MG63 (cell line): ENCODE measurements around the gene AMPD2. TPM values are rescaled to one million over a fixed set of nuclear protein-coding genes. Genes with fewer than 3 reads are reported as not detected.
A peak's percentile ranks its signal among the peaks of the same experiment; 100 is the strongest.

Experiments
- DNase-seq: peaks from one replicate; pipeline ENCODE4 v3.0.0-alpha.2; 2020
- H3K27me3 ChIP-seq: fragments of 250-450 bp; sonication (Bioruptor Pico); 2 replicates; pipeline ENCODE4 v1.5.1; 2020; ENCODE audit warnings: mild to moderate bottlenecking, moderate library complexity
- H3K36me3 ChIP-seq: fragments of 250-450 bp; sonication (Bioruptor Pico); 2 replicates; pipeline ENCODE4 v1.5.1; 2020; ENCODE audit warnings: mild to moderate bottlenecking, moderate library complexity
- H3K4me3 ChIP-seq: fragments of 250-450 bp; sonication (Bioruptor Pico); 2 replicates; pipeline ENCODE4 v1.5.1; 2020; ENCODE audit warnings: mild to moderate bottlenecking, moderate library complexity
- H3K9me3 ChIP-seq: fragments of 250-450 bp; sonication (Bioruptor Pico); 2 replicates; pipeline ENCODE4 v1.5.1; 2020; ENCODE audit warnings: mild to moderate bottlenecking, moderate library complexity
- total RNA-seq: library from RNA; depleted of rRNA; stranded (reverse); fragments of >200 nt; shearing (Covaris generic); gene quantifications from 2 replicates; pipeline ENCODE4 v1.2.3, GENCODE V29; 2014; ENCODE audit warnings: low replicate concordance

The AMPD2 gene
- total RNA-seq, 1 experiment from 2014 or later: 172 TPM

DNA sequence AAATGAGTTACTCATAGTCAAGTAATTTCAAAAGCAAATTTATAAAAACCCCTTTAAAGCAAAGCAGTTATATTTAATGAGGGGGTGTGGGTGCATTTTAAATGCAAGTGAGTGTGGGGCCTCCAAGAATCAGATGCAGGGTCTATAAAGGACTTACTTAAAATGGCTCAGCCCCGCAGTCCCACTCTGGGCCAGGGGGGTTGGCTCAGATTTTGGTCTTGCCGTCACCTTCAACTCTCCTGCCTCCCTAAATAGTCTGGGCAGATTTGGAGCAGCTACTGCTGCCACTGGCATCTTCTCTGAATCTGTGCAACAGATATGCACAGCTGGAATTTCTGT is 16.2 kb downstream of the AMPD2 start:
- H3K9me3 ChIP-seq: no peaks in the 10 kb centered on the region
- H3K27me3 ChIP-seq: no peaks in the 10 kb centered on the region
- no peak for DNase-seq
- no peak overlapping the region for H3K4me3 ChIP-seq
- H3K36me3 ChIP-seq: peaks cover 21% of the 10 kb centered on the region

DNA sequence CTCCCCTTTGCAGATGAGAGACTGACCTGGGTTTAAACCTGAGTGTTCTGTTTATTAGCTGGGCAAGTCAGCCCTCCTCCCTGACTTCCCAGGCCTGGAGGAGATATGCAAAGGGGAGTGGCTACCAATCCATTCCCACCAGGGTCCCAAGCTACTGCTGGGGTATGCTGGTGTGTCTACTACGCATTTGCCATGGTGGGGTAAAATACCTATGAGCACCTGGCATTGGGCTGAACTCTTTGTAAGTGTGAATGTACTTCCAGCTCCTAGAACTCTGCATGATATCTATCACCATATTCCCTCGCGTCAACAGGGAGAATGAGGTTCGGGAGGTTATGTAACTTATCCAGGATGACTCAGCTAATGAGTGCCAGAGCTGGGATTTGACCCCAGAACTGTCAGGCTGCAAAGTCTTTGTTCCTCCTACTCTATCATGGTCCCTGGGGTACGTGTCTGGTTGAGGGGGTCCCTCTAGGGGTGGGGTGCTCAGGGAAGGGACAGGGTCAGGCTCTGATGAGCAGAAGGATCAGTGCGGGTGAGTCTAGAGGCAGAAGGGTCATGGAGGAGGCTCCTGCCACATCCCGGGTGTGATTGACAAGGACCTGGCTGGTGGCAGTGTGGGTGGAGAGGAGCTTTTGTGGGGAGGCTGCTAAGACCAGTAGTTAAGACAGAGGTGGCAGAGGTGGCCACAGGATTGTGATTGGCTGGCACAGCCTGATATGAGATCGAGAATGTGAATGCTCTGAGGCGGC is 16.7 kb downstream of the AMPD2 start:
- Histone ChIP-seq H3K27me3 (no peaks in the 10 kb centered on the region), H3K36me3 (peaks cover 16% of the 10 kb centered on the region), H3K9me3 (no peaks in the 10 kb centered on the region), H3K4me3 (no peak overlapping the region)
- DNase-seq: peak; percentile 51

DNA sequence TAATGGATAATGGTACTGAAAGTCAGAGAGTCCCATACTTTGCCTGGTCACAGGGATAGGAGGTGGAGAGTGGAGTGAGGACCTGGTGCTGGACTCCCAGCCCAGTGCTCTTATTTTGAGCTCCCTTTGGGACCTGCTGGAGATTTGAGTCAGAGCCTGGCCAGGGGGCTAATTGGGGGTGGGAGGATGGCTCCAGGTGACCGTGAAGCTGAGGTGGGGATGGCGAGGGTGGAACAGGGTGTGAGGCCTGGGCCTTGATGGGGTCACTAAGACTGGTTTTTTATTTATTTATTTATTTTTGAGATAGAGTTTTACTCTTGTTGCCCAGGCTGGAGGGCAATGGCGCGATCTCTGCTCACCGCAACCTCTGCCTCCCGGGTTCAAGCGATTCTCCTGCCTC is 17.8 kb downstream of the AMPD2 start:
- H3K9me3 ChIP-seq: no peaks in the 10 kb centered on the region
- DNase-seq: no peak
- H3K4me3 ChIP-seq: no peak overlapping the region
- peaks cover 5% of the 10 kb centered on the region for H3K36me3 ChIP-seq
- H3K27me3 ChIP-seq: no peaks in the 10 kb centered on the region

DNA sequence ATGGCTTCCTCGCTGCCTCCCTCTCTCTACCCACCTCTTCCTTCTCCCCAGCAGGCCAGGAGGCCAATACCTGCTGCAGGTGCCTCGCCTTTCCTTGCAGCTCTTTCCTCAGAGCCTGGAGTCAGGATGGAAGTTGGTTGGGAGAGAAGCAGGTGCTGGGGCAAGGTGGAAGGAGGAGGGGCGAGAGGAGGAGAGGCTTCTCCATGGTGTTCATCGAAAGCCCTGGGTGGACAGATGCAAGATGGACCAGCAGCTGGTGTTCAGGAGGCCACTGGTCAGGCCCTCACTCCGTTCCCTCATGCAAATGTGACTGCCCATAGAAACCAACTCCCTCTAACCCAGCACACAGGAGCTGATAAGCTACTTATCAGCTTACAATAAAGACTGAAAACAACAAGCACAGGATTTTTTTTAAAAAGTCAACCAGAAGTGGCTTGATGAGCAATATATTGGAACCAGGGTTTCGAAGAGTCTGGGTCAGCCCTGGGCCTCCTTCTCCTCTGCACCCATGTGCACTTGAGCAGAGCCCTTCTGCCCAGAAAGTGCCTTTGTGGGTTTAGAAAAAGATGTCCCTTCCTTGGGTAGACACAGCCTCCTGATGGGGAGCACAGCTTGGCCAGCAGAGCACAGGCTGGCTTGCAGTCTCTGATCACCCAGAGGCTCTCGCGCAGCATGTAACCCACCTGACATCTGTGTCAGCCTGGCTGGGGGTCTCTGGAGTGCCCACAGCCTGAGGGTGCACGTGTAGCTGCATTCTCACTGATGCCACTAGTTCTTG is 19.6 kb downstream of the AMPD2 start:
- no peaks in the 10 kb centered on the region for H3K9me3 ChIP-seq
- no peak overlapping the region for H3K4me3 ChIP-seq
- no peak for DNase-seq
- H3K27me3 ChIP-seq: no peaks in the 10 kb centered on the region
- H3K36me3 ChIP-seq: no peaks in the 10 kb centered on the region; the same call in 1 of the 2 replicates

DNA sequence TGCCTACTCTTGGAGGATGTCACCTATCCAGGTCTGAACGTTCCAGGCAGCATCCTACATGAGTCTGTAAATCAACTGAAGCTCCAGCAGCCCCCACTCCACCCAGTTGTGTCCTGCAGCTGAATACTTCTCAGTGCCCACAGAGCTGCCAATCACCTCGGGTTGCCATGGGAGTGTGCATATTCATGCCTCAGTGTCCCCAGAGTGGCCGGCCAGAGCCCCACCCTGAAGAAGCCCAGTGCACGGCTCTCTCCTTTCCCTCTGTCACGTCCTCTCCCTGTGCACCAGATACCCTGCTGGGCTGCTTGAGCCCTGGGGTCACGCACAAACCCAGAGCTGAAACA is 20.2 kb downstream of the AMPD2 start:
- no peaks in the 10 kb centered on the region for H3K27me3 ChIP-seq
- H3K36me3 ChIP-seq: no peaks in the 10 kb centered on the region
- H3K4me3 ChIP-seq: no peak overlapping the region
- H3K9me3 ChIP-seq: no peaks in the 10 kb centered on the region
- no peak for DNase-seq

DNA sequence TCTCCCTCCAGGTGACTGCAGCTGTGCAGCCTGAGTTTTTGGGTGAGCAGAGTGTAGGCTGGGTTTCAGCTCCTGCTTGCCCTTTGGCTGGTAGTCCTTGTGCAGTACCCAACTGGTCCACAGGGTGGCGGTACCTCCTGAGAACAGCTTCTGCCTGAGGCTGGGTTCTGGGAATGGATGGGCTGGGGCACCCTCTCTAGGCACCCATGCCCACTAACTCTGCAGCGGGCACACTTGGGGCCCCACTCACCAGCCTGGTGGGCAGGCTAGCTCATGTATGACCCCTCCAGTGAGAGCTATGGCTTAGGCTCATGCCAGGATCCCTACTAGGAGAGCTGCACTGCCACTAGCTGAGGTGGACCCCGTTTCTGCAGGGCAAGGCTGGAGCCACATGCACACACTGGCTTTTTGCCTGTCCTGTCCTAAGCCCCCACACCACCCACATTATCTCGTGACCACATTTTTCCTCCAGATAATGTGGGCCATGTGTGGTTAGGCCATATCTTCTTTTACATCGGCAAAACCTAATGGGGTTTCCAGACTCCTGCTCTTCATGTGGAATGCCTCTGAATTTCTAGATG is 20.7 kb downstream of the AMPD2 start:
- H3K9me3 ChIP-seq: no peaks in the 10 kb centered on the region
- H3K36me3 ChIP-seq: no peaks in the 10 kb centered on the region
- peak; percentile 82 for DNase-seq
- H3K27me3 ChIP-seq: no peaks in the 10 kb centered on the region
- no peak overlapping the region for H3K4me3 ChIP-seq

DNA sequence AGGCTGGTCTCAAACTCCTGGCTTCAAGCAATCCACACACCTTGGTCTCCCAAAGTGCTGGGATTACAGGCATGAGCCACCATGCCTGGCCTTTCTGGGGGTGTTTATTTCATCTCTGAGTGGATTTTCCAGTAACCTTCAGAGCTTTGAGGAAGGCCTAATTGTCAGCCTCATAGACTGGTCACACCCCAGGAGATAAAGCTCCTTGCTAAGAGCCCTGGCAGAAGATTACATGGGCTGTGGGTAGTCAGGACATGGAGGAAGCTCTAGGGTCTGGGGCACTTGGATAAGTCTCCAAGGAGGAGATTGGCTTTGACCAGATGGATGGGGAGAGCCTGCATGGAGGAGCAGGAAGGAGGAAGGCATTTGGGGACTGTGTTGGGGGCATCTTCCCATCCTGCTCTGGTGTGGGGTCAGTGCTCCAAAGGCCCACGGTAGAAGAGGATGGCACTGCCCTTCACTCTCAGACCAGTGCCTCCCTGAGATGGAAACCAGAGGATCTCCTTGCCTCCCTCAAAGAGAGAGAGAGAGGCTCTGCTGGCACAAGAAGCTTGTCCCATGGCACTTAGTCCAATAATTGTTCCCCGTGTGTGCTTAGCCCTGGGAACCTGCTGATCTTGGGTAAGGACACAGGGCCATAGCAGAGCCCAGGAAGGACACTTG is 21.6 kb downstream of the AMPD2 start:
- Histone ChIP-seq H3K4me3 (no peak overlapping the region), H3K36me3 (no peaks in the 10 kb centered on the region), H3K9me3 (no peaks in the 10 kb centered on the region), H3K27me3 (no peaks in the 10 kb centered on the region)
- DNase-seq: no peak

DNA sequence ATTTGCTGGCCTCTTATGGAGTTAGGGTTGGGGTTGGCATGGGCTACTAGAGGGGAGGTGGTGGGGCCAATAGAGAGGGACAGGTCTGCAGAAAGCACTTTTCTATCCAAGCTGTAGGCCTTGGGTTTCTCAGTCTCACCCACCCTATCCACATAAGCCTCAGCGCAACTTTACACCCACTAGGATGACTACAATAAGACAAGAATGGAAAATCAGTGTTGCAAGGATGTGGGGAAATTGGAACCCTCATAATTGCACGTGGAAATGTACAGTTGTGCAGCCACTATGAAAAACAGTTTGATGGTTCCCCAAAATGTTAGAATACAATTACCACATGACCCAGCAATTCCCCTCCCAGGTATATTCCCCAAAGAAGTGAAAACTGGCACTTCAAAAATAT is 22.2 kb downstream of the AMPD2 start:
- Histone ChIP-seq H3K4me3 (no peak overlapping the region), H3K9me3 (no peaks in the 10 kb centered on the region), H3K27me3 (no peaks in the 10 kb centered on the region), H3K36me3 (no peaks in the 10 kb centered on the region)
- no peak for DNase-seq

DNA sequence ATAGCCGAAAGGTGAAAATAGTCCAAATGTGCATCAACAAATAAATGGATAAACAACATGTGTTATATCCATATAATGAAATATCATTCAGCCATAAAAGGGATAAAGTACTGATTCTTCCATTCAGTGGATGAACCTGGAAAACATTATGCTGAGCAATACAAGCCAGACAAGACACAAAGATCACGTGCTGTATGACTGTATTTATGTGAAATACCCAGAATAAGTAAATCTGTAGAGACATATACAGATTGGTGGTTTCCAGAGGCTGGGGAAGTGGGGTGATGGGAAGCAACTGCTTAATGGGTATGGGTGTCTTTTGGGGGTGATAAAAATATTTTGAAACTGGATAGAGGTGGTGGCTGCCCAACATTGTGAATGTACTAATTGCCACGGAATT is 23.0 kb downstream of the AMPD2 start:
- H3K4me3 ChIP-seq: no peak overlapping the region
- H3K36me3 ChIP-seq: no peaks in the 10 kb centered on the region
- no peaks in the 10 kb centered on the region for H3K9me3 ChIP-seq
- no peak for DNase-seq
- H3K27me3 ChIP-seq: no peaks in the 10 kb centered on the region

DNA sequence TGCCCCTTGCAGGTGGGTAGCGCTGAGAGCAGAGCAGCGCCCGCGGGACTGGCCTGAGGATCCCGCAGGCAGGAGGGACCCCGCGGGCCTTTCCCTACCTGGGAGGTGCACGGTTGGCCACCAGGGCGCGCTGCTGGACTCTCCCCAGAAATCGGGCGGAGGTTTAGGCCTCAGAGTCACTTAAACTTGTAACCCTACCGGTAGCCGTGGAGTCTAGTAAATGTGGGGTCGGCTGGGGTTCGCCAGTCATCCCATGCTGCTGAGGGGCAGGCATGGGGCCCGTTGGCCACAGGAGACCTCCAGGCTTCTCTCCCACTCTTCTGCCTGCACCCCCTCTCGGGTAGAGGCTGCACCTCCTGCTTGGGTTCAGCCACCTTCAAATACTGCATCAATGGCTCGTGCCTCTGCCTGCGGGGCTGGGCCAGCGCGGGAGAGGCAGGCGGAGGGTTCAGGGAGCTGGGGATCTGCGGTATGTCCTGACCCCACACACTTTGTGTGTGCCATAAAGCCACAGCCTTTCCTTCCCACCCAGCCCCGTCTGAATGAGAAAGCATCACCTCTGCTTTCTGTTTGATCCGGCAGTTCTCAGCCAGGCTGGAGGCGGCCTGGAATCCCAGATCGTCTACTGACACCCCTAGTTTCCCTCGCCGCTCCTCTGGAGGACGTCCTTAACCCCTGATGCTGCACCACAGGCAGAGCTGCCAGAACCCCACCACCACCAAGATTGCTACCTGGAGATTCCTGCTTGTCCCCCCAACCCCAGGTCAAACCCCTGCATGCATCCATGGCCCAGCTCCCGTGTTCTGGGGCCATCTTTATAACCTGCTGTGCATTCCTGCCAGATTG is 24.0 kb downstream of the AMPD2 start:
- DNase-seq: peak; percentile 90
- Histone ChIP-seq H3K27me3 (no peaks in the 10 kb centered on the region), H3K4me3 (no peak overlapping the region), H3K36me3 (no peaks in the 10 kb centered on the region), H3K9me3 (no peaks in the 10 kb centered on the region)

DNA sequence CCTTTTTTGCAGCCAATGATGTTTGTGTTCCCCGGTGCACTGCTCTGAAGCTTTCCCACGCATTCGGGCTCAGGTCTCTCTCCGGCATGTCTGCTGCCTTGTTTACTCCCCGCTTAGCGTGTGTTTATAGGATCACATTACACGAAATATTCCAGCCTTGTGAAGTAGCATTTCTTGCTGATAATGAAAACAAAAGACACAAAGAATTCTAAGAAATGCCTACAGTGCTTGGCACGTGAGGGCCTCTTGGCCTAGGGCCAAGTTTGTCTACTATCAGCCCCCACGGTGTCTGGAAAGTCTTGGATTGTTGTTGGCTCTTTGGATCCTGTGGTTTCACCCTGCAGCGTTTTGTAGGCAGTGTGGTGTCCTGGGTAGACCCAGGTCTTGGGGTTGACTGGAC is 25.0 kb downstream of the AMPD2 start:
- H3K4me3 ChIP-seq: no peak overlapping the region
- H3K36me3 ChIP-seq: no peaks in the 10 kb centered on the region
- DNase-seq: no peak
- no peaks in the 10 kb centered on the region for H3K9me3 ChIP-seq
- H3K27me3 ChIP-seq: no peaks in the 10 kb centered on the region

DNA sequence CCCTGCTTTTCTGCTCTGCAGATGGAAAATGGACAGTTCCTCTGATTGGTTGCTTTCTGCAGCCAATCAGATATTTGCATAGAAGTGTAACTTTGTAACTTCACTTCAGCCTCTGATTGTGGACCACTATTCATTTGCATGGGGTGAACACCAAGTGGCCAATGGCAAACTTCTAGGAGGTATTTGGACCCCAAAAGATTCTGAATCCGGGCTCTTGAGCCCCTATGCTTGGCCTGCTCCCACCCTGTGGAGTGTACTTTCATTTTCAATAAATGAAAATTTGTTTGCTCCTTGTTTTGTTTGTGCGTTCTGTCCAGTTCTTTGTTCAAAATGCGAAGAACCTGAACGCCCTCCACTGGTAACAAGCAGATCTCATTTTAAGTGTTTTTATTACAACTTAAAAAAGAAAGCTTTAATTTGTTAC is 29.9 kb downstream of the AMPD2 start:
- no peak overlapping the region for H3K4me3 ChIP-seq
- H3K27me3 ChIP-seq: no peaks in the 10 kb centered on the region
- no peak for DNase-seq
- no peaks in the 10 kb centered on the region for H3K36me3 ChIP-seq
- H3K9me3 ChIP-seq: no peaks in the 10 kb centered on the region

DNA sequence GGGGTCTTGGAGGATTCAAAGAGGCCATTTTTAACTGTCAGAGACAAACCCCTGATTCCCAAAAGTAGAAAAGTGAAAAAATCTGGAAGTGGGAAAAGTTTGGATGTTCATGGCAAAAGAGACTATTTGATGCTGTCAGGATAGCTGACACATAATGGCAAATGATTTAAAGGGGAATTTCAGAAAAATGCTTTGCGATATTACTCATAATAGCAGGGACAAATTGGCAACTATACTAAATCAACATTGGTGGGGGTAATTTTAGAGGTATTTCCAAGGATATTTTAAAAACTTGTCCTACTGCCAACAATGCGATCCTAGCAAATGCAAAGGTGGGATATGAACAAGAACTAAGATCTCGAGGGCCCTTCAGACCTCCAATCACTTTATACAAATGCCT is 31.0 kb downstream of the AMPD2 start:
- Histone ChIP-seq H3K4me3 (no peak overlapping the region), H3K9me3 (no peaks in the 10 kb centered on the region), H3K27me3 (no peaks in the 10 kb centered on the region), H3K36me3 (no peaks in the 10 kb centered on the region)
- no peak for DNase-seq

DNA sequence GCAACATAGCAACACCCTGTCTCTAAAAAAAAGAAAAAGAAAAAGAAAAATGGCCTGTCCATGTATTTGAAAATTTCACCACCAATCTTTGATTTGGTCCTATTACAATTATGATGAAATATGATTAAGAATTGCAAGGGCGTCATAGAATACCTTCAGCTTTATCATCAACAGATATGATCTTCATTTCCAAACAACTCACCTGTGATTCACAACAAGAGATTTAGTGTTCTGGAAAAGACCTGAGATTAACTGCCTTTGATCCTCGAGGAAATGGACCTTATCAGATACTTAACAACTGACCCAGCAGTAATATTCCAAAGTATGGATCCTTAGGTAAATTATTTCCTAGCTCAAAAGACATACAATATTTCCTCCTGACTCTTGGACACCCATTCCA is 32.8 kb downstream of the AMPD2 start:
- DNase-seq: no peak
- Histone ChIP-seq H3K27me3 (no peaks in the 10 kb centered on the region), H3K36me3 (no peaks in the 10 kb centered on the region), H3K4me3 (no peak overlapping the region), H3K9me3 (no peaks in the 10 kb centered on the region)

DNA sequence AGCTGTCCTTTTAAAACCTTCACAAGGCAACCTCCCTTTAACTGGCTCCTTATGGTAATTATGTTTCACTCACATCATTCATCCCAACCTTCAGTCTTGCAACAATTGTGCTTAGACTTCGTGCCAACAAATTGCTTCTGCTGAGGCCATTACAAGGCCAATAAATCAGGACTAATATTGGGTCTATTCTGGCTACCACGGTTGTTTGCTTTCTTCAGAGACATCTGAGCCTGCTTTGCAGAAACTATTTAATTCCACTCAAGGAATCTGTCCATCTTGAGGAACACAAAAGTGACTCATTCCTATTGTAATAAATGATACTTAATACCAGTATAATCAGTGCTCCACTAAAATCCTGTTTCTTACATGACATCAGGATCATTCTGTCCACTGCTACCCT is 33.7 kb downstream of the AMPD2 start:
- Histone ChIP-seq H3K9me3 (no peaks in the 10 kb centered on the region), H3K36me3 (no peaks in the 10 kb centered on the region), H3K4me3 (no peak overlapping the region), H3K27me3 (no peaks in the 10 kb centered on the region)
- DNase-seq: no peak

DNA sequence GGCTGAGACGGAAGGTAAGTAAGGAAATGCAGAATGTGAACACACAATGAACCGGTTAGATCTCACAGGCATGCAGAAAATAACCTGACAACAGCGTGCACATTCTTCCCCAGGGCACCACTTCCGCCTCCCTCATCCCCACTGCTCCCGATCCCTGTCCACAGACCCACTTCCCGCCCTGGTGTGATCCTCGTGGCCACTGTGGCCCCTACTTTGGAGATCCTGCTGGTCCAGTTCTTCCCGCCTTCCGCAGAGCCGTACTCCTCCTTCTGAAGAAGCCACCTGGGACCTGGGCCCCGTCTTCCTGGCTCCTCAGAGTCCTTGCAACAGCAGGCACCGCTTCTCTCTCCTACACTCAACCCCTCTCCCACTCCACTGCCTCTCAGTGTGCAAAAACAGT is 34.9 kb downstream of the AMPD2 start:
- Histone ChIP-seq H3K4me3 (no peak overlapping the region), H3K9me3 (no peaks in the 10 kb centered on the region), H3K36me3 (peaks cover 2% of the 10 kb centered on the region; the same call in 1 of the 2 replicates), H3K27me3 (no peaks in the 10 kb centered on the region)
- DNase-seq: no peak
